Chondrocyte (in vitro differentiated cells): Measurements from ENCODE around the gene RPTOR. TPM values are rescaled to one million over a fixed set of nuclear protein-coding genes. Genes with fewer than 3 reads are reported as not detected.

ENCODE experiments used
- DNase-seq: peaks from one replicate; pipeline ENCODE4 v3.0.0; 2021; ENCODE audit warnings: mixed read lengths, low spot score
- H3K27ac Mint-ChIP-seq: one replicate; pipeline ENCODE4 v1.8.0; 2021; ENCODE audit warnings: mild to moderate bottlenecking, moderate library complexity, mixed read lengths; ENCODE audit not compliant: unreplicated experiment
- H3K27me3 Mint-ChIP-seq: 2 replicates; pipeline ENCODE4 v1.8.0; 2021; ENCODE audit warnings: low read depth, mixed read lengths
- H3K36me3 Mint-ChIP-seq: 2 replicates; pipeline ENCODE4 v1.8.0; 2021; ENCODE audit warnings: low read depth, mixed read lengths
- H3K4me1 Mint-ChIP-seq: 2 replicates; pipeline ENCODE4 v1.8.0; 2021; ENCODE audit warnings: low read depth, mild to moderate bottlenecking, mixed read lengths
- H3K4me3 Mint-ChIP-seq: one replicate; pipeline ENCODE4 v1.8.0; 2021; ENCODE audit warnings: mild to moderate bottlenecking, moderate library complexity, mixed read lengths; ENCODE audit not compliant: unreplicated experiment
- H3K9me3 Mint-ChIP-seq: 2 replicates; pipeline ENCODE4 v1.8.0; 2021; ENCODE audit warnings: low read depth, mixed read lengths
- CTCF ChIP-seq: fragments of 200-600 bp; sonication (generic); IDR thresholded peaks from 2 replicates; pipeline ENCODE4 v1.5.0; 2021; ENCODE audit warnings: antibody characterized with exemption, mild to moderate bottlenecking, moderate library complexity
- total RNA-seq: library from RNA; stranded (reverse); gene quantifications from 3 replicates; pipeline ENCODE4 v1.2.1, GENCODE V29; 2021

RPTOR gene
- total RNA-seq, 1 donor from 2014 or later = 30.9 TPM

DNA sequence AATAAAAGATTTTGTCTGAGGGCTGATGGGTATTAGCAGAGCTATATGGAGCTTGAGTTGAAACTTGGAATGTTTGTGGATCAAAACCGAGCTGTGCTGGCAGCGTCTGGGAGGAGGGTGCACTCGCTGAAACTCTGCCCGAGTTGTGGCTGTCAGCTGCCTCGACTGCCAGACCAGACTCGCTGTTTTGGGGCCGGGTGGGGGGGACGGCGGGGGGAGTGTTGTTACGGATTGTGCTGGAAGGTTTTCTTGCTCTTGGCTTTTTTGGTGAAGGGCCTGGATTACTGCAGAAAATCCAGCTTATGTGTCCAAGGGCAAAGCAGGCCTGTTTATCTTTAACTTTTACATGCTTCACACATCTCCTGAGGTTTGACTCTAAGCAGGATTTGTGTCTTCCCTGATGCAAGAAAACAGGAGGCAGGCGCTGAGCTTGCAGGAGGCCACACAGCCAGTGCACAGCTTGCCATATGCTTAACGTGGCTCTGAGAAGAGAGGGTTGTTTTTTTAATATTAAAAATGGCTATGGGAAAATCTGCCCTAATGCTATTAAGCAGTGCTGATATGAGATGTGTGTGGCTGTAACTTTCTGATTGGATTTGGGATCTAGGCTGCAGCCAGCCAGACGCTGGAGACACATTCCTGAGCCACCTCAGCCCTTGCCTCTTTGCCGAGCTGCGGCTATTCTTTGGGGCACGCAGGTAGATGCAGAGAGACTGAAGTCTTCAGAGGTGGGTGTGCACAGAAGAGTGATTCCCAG lies 20.5 kb upstream of the RPTOR start:
- H3K27me3 Mint-ChIP-seq = peaks cover 7% of the 10 kb centered on the region
- no peaks in the 10 kb centered on the region for H3K36me3 Mint-ChIP-seq
- no peak overlapping the region for H3K27ac Mint-ChIP-seq
- no peak for DNase-seq
- no peak overlapping the region for H3K4me3 Mint-ChIP-seq
- H3K9me3 Mint-ChIP-seq = no peaks in the 10 kb centered on the region
- TF ChIP-seq CTCF = no peak
- H3K4me1 Mint-ChIP-seq = peaks cover 12% of the 10 kb centered on the region

- H3K9me3 Mint-ChIP-seq = no peaks in the 10 kb centered on the region
- H3K4me3 Mint-ChIP-seq = no peak overlapping the region
- no peaks in the 10 kb centered on the region for H3K36me3 Mint-ChIP-seq
- peaks cover 7% of the 10 kb centered on the region for H3K27me3 Mint-ChIP-seq
- no peak overlapping the region for H3K27ac Mint-ChIP-seq
- peaks cover 11% of the 10 kb centered on the region for H3K4me1 Mint-ChIP-seq
- no peak for DNase-seq
- TF ChIP-seq CTCF = no peak
These were observed 18.3 kb upstream of the RPTOR start for GRCh38 chr17:80526116-80526910.

DNA sequence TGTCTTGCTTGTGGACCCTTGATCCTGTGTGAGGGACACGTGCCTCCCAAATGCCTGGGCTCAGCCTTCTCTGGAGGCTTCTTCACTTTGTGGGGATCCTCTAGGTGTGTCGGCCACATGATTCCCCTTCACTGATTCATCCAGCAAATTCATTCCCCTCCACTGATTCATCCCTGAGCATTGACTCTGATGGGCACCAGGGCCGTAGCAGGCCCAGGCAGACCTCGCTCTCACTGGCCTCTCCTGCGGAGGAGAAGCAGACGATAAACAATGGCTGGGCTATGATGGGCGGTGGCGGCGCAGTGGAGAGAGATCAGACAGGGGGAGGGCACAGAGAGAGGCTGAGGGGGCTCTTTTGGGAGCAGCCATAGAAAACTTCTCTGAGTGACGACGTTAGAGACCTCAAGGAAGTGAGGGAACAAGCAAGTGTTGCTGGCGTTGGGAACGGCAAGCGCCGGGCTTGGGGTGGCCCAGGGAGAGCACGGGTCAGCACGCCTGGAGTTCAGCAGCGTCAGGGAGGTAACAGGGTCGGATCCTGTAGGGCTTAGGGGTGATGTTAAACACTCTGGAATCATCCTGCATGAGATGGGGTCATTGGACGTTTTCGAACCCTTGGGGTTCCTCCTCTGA lies 17.5 kb upstream of the RPTOR start:
- H3K27ac Mint-ChIP-seq = peak overlapping the region; percentile 73
- H3K9me3 Mint-ChIP-seq = no peaks in the 10 kb centered on the region
- H3K4me3 Mint-ChIP-seq = no peak overlapping the region
- no peak for DNase-seq
- no peaks in the 10 kb centered on the region for H3K36me3 Mint-ChIP-seq
- H3K4me1 Mint-ChIP-seq = peaks cover 10% of the 10 kb centered on the region
- TF ChIP-seq CTCF = no peak
- peaks cover 7% of the 10 kb centered on the region for H3K27me3 Mint-ChIP-seq

DNA sequence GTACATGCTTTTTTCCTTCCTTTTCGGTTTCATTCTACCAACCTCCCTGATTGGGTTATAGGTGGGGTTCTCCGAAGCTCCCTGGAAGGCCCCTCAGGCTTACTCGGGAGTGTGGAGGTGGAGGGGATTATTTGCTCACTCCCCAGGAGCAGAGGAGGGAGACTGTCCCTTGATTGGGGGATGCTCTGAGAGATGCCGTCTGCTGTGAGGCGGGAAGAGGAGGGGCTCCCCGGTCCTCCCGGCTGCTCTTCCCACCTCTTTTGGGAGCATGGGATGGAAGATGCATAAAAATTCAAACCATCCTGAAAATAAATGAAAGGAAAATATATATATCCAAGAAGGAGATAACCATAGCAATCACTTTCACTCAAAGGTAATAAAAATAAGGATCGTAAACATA lies 16.1 kb upstream of the RPTOR start:
- peaks cover 7% of the 10 kb centered on the region for H3K27me3 Mint-ChIP-seq
- TF ChIP-seq CTCF = no peak
- no peaks in the 10 kb centered on the region for H3K9me3 Mint-ChIP-seq

More for the DNA sequence above, 16.1 kb upstream of the RPTOR start:
- DNase-seq = no peak
- Mint-ChIP-seq H3K4me1 (peaks cover 10% of the 10 kb centered on the region), H3K36me3 (no peaks in the 10 kb centered on the region), H3K27ac (no peak overlapping the region), H3K4me3 (no peak overlapping the region)
